Parietal lobe (tissue), 2 donors: ENCODE data around the gene ATXN2. TPM values are rescaled to one million over a fixed set of nuclear protein-coding genes. Genes with fewer than 3 reads are reported as not detected.

Experiments
- small RNA-seq: library from RNA; depleted of rRNA; stranded (forward); fragments of <200 nt; gene quantifications from one replicate; pipeline ENCODE3, GENCODE V24; 2014; ENCODE audit warnings: low replicate concordance
- total RNA-seq: library from RNA; depleted of rRNA; stranded (reverse); fragments of >200 nt; gene quantifications from one replicate; pipeline ENCODE4 v1.2.3, GENCODE V29; 2014

The ATXN2 gene
- total RNA-seq: 117 TPM

GRCh38 chr12:111598637-111599452 lies at the start of gene ATXN2:
TSS of gene ATXN2 (minus strand) at chr12:111599315. CDS start at chr12:111599034, 281 bp downstream.

GRCh38 chr12:111405859-111406473 lies 193.1 kb downstream of the ATXN2 start, which contains the start of gene SH2B3:
TSS of gene SH2B3 (plus strand) at chr12:111405923. CDS start at chr12:111418146, 12,223 bp downstream.

Small RNAs within 50 kb of the gene (small RNA-seq; reads per million reads assigned to genes)
- gene RF00066: not detected

Other genes starting within 250 kb of the ATXN2 start
- 7.8 TPM for gene PHETA1, start 230.2 kb downstream of the ATXN2 start, total RNA-seq
- gene SH2B3, start 193.4 kb downstream of the ATXN2 start, total RNA-seq: 5.0 TPM
- gene BRAP, start 86.6 kb upstream of the ATXN2 start, total RNA-seq: 28.2 TPM
- 44.8 TPM for gene ACAD10, start 86.7 kb upstream of the ATXN2 start, total RNA-seq
- gene ALDH2, start 167.6 kb upstream of the ATXN2 start, total RNA-seq: 21.9 TPM
- 77.3 TPM for gene MAPKAPK5, start 242.9 kb upstream of the ATXN2 start, total RNA-seq